GM12801 (cell line): ENCODE results near the gene TMEM169.

Experiments used
- TF ChIP-seq, protein P1 (sequence below): IDR thresholded peaks from one replicate; pipeline ENCODE4 v1.5.1; 2011; ENCODE audit warnings: control low read depth; ENCODE audit not compliant: insufficient read length; ENCODE audit errors: extremely low read depth

Gene TMEM169

GRCh38 chr2:216072473-216072872 lies 9.2 kb upstream of the TMEM169 start:
- TF ChIP-seq, protein P1, sequence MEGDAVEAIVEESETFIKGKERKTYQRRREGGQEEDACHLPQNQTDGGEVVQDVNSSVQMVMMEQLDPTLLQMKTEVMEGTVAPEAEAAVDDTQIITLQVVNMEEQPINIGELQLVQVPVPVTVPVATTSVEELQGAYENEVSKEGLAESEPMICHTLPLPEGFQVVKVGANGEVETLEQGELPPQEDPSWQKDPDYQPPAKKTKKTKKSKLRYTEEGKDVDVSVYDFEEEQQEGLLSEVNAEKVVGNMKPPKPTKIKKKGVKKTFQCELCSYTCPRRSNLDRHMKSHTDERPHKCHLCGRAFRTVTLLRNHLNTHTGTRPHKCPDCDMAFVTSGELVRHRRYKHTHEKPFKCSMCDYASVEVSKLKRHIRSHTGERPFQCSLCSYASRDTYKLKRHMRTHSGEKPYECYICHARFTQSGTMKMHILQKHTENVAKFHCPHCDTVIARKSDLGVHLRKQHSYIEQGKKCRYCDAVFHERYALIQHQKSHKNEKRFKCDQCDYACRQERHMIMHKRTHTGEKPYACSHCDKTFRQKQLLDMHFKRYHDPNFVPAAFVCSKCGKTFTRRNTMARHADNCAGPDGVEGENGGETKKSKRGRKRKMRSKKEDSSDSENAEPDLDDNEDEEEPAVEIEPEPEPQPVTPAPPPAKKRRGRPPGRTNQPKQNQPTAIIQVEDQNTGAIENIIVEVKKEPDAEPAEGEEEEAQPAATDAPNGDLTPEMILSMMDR: no peak

- TF ChIP-seq, protein P1: no peak
Observed at GRCh38 chr2:216073773-216074172, 7.9 kb upstream of the TMEM169 start.

DNA sequence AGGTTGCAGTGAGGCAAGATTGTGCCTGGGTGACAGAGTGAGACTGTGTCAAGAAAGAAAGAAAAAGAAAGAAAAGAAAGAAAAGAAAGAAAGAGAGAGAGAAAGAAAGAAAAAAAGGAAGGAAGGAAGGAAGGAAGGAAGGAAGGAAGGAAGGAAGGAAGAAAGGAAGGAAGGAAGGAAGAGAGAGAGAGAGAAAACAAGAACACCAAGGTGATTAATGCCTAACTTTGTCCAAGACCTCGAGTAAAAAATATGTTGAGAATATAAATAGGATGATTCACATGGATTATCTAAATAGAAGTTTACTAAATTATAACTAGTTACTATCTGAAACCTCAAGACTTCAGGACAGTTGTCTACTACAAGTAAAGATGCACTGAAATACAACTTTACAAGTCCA lies 7.3 kb upstream of the TMEM169 start:
- TF ChIP-seq, protein P1: no peak

DNA sequence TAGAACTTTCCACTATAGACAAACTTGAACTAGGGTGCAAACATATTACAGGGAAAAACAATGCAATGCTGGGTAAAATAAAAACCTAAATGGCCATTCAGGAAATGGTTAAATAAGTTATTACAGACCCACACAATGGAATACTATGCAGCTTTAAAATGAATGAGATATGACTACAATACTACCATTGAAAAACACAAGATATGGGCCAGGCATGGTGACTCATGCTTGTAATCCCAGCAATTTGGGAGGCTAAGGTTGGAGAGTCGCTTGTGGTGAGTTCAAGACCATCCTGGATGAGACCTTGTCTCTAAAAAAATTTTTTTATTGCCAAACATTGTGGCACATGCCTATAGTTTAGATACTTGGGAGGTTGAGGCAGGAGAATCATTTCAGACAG lies 6.9 kb upstream of the TMEM169 start:
- TF ChIP-seq, protein P1: no peak

GRCh38 chr2:216075510-216076485 lies 5.9 kb upstream of the TMEM169 start:
- TF ChIP-seq, protein P1: no peak

DNA sequence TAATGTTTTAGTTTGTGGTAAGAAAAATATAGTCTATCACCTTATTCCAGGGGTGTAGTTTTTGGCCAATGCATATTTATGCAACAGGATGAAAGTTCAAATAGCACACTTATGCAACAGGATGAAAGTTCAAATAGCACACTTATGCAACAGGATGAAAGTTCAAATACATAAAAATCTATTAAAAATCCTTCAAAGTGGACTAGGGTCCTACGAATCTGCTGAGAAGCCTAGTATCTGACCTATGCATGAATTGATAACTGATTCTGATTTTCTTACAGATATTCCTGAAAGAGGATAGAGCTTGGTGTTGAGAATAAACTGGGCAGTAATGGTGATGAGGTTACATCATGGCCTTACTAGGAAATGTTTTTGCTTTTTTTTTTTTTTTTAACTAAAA lies 2.9 kb upstream of the TMEM169 start:
- TF ChIP-seq, protein P1: no peak

GRCh38 chr2:216081012-216081411 lies 707 bp upstream of the TMEM169 start:
- TF ChIP-seq, protein P1: no peak
